ENCODE results near the gene MACROD2. TPM values are rescaled to one million over a fixed set of nuclear protein-coding genes. Genes with fewer than 3 reads are reported as not detected.
"Not testable (repeated sequence)": the region's sequence is repeated elsewhere in the genome, so short reads cannot be mapped to it uniquely, and the experiment has no call there.

The MACROD2 gene
- total RNA-seq, 4 donors from 2014 or later: 4.6 to 33.0 (median 8.3) TPM

GRCh38 chr20:15138548-15139126 is 1143.3 kb downstream of the MACROD2 start:
- no peaks in the 10 kb centered on the region for H3K4me1 ChIP-seq
- 57 to 60% methylated on average over 4 of the region's 4 CpGs for WGBS, 2 donors (ENCODE audit: low coverage in 1 of 2)
- TF ChIP-seq POLR2AphosphoS5 (IDR thresholded peaks at IDR 0.05) (no peak), EP300 (IDR thresholded peaks at IDR 0.05; ENCODE audit: low read depth) (no peak), POLR2A (IDR thresholded peaks at IDR 0.05) (no peak), CTCF (IDR thresholded peaks at IDR 0.05) (no peak)
- in situ Hi-C loops (cut with MboI; ENCODE audit: low pct_ligation_motif_present in 1 of 4, low pct_unique_long_range_greater_than_20kb in 1 of 4, low sequenced_read_pairs in 3 of 4) (no loop called here), intact Hi-C loops (cut with DNase I; ENCODE audit: low total_unique reads) (no loop called here)
- no peaks in the 10 kb centered on the region for H3K27me3 ChIP-seq
- no peak for DNase-seq
- no peak overlapping the region for H3K4me3 ChIP-seq
- no peaks in the 10 kb centered on the region for H3K36me3 ChIP-seq
- H3K9me3 ChIP-seq: no peaks in the 10 kb centered on the region
- no peak overlapping the region for H3K27ac ChIP-seq

- DNase-seq: no peak
- H3K27ac ChIP-seq: no peak overlapping the region
- H3K4me1 ChIP-seq: no peaks in the 10 kb centered on the region
- intact Hi-C loops (cut with DNase I; ENCODE audit: low total_unique reads) (no loop called here), in situ Hi-C loops (cut with MboI; ENCODE audit: low pct_ligation_motif_present in 1 of 4, low pct_unique_long_range_greater_than_20kb in 1 of 4, low sequenced_read_pairs in 3 of 4) (no loop called here)
- H3K4me3 ChIP-seq: no peak overlapping the region
- H3K36me3 ChIP-seq: no peaks in the 10 kb centered on the region
- WGBS, 2 donors (ENCODE audit: low coverage in 1 of 2): 86 to 96% methylated on average over 1 to 2 of the region's 2 CpGs
- H3K9me3 ChIP-seq: no peaks in the 10 kb centered on the region
- no peaks in the 10 kb centered on the region for H3K27me3 ChIP-seq
- no peak for TF ChIP-seq EP300 (IDR thresholded peaks at IDR 0.05; ENCODE audit: low read depth)
- no peak for TF ChIP-seq POLR2AphosphoS5 (IDR thresholded peaks at IDR 0.05)
- TF ChIP-seq POLR2A (IDR thresholded peaks at IDR 0.05): no peak
- TF ChIP-seq CTCF (IDR thresholded peaks at IDR 0.05): no peak
These were observed 1144.2 kb downstream of the MACROD2 start for GRCh38 chr20:15139522-15139921.

GRCh38 chr20:15140286-15140685 is 1145.0 kb downstream of the MACROD2 start:
- Histone ChIP-seq H3K27me3 (no peaks in the 10 kb centered on the region), H3K9me3 (no peaks in the 10 kb centered on the region), H3K36me3 (no peaks in the 10 kb centered on the region), H3K4me3 (no peak overlapping the region), H3K4me1 (no peaks in the 10 kb centered on the region), H3K27ac (no peak overlapping the region)
- in situ Hi-C loops (cut with MboI; ENCODE audit: low pct_ligation_motif_present in 1 of 4, low pct_unique_long_range_greater_than_20kb in 1 of 4, low sequenced_read_pairs in 3 of 4): no loop called here
- TF ChIP-seq POLR2A (IDR thresholded peaks at IDR 0.05) (no peak), EP300 (IDR thresholded peaks at IDR 0.05; ENCODE audit: low read depth) (no peak), CTCF (IDR thresholded peaks at IDR 0.05) (no peak), POLR2AphosphoS5 (IDR thresholded peaks at IDR 0.05) (no peak)
- 68 to 90% methylated on average over 1 to 2 of the region's 2 CpGs for WGBS, 2 donors (ENCODE audit: low coverage in 1 of 2)
- intact Hi-C loops (cut with DNase I; ENCODE audit: low total_unique reads): no loop called here
- DNase-seq: no peak

- H3K27ac ChIP-seq; H3K36me3 ChIP-seq; H3K4me3 ChIP-seq; intact Hi-C loops (cut with DNase I; ENCODE audit: low total_unique reads); H3K4me1 ChIP-seq; H3K9me3 ChIP-seq; H3K27me3 ChIP-seq; in situ Hi-C loops (cut with MboI; ENCODE audit: low pct_ligation_motif_present in 1 of 4, low pct_unique_long_range_greater_than_20kb in 1 of 4, low sequenced_read_pairs in 3 of 4); DNase-seq: not testable (repeated sequence)
- WGBS, 2 donors (ENCODE audit: low coverage in 1 of 2): 91% methylated on average over 1 of the region's 1 CpG; no CpG with 5 or more reads in 1 of the 2 donors
These were observed 1145.6 kb downstream of the MACROD2 start for GRCh38 chr20:15140940-15141339.

GRCh38 chr20:15141861-15142260 is 1146.5 kb downstream of the MACROD2 start:
- no peak for DNase-seq
- H3K36me3 ChIP-seq: no peaks in the 10 kb centered on the region
- TF ChIP-seq POLR2AphosphoS5 (IDR thresholded peaks at IDR 0.05) (no peak), POLR2A (IDR thresholded peaks at IDR 0.05) (no peak), CTCF (IDR thresholded peaks at IDR 0.05) (no peak), EP300 (IDR thresholded peaks at IDR 0.05; ENCODE audit: low read depth) (no peak)
- in situ Hi-C loops (cut with MboI; ENCODE audit: low pct_ligation_motif_present in 1 of 4, low pct_unique_long_range_greater_than_20kb in 1 of 4, low sequenced_read_pairs in 3 of 4): no loop called here
- H3K4me3 ChIP-seq: no peak overlapping the region
- H3K27ac ChIP-seq: no peak overlapping the region
- no peaks in the 10 kb centered on the region for H3K9me3 ChIP-seq
- WGBS, 2 donors (ENCODE audit: low coverage in 1 of 2): 74 to 76% methylated on average over 4 of the region's 4 CpGs
- intact Hi-C loops (cut with DNase I; ENCODE audit: low total_unique reads): no loop called here
- no peaks in the 10 kb centered on the region for H3K4me1 ChIP-seq
- H3K27me3 ChIP-seq: no peaks in the 10 kb centered on the region
